Hindlimb muscle (tissue), 1 donor: ENCODE measurements around the gene CD274. TPM values are rescaled to one million over a fixed set of nuclear protein-coding genes. Genes with fewer than 3 reads are reported as not detected.

Source experiments
- DNase-seq: peaks from one replicate; pipeline ENCODE4 v3.0.0-alpha.2; 2013
- polyA plus RNA-seq: library from polyadenylated mRNA; unstranded; fragments of 120-200 nt; gene quantifications from one replicate; pipeline ENCODE4 v1.2.1, GENCODE V29; 2013; ENCODE audit not compliant: insufficient read length

Gene CD274
- polyA plus RNA-seq, 1 donor: 1.5 TPM

DNA sequence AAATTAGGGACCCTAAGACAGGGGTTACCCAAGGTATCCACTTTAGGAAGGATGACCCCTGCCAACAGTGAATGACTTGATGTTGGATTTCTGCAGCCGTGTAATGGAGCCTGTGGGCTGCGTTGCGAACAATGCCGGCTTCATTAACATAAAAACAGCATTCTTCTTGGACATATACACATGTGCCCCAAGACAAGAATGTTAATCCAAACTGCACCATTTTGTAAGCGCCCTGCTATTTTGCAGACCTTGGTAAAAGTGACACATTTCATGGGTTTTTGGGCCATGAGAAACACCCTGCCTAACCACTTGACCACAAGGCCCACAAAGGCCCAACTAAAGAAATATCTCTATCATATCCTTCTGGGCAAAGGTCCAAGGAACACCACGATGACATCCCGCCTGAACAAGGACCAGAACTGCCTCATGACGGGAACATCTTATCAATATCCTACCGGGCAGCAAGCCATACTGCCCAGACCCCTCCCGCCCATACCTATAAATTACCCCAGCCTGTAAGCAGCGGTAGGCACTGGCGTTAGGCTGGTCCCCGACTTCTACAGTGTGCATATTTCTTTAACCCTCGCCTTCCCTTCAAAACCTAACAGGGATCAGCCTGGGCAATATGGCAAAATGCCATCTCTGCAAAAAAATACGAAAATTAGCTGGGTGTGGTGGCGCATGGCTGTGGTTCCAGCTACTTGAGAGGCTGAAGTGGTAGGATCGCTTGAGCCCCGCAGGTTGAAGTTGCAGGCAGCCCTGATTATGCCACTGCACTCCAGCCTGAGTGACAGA, 50.3 kb downstream of the CD274 start:
- DNase-seq: no peak

DNA sequence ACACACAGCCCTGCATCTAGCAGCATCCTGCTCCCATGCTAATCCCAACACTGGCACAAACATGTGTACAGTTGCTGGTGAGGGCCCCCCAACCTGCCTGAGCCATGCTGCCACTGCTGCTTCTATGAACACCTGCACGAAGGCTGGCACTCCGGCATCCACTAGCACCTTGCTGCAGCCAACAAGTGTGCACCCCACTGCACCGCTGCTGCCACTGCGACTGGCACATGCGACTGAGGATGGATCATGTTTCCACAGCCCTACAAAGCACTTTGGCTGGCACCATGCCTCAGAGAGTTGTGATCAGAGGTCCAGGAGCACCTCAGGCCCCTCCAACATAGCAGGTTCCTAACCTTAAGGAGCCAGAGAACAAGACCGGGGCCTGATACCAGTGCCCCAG, 52.2 kb downstream of the CD274 start:
- no peak for DNase-seq

DNA sequence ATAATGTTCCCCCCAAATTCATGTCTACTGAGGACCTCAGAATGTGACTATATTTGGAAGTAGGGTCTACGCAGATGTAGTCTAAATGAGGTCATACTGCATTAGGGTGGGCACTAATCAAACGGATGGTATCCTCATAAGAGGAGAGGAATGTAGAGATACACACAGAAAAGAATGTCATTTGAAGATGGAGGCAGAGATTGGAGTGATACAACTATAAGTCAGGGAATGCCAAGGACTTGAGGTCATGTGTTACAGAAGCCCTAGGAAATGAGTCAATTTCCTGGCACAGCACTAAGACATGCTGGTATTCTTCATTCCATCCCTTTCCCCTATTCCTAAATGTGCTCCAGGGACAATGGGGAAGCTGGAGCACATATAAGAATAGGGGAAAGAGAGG, 59.2 kb downstream of the CD274 start:
- DNase-seq: no peak

DNA sequence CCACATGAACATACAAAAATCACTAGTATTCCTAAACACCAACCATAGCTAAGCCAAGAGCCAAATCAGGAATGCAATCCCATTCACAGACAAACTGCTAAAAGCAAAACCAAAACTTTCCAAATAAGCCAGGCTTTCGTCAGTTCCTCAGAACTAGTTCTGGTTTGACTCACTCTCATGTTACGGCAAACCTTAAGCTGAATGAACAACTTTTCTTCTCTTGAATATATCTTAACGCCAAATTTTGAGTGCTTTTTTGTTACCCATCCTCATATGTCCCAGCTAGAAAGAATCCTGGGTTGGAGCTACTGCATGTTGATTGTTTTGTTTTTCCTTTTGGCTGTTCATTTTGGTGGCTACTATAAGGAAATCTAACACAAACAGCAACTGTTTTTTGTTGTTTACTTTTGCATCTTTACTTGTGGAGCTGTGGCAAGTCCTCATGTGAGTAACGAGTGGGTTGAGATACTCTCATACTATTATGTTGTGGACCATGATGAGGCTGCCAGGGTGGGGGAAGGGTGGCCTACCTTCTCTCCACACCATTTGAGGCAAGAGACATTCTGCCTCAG, 60.1 kb downstream of the CD274 start, which contains the start of gene PDCD1LG2:
PDCD1LG2 (plus strand) TSS at position 172 of the 572 bp plus-strand sequence. CDS start 12,016 bp downstream, outside the sequence.
- DNase-seq: no peak

DNA sequence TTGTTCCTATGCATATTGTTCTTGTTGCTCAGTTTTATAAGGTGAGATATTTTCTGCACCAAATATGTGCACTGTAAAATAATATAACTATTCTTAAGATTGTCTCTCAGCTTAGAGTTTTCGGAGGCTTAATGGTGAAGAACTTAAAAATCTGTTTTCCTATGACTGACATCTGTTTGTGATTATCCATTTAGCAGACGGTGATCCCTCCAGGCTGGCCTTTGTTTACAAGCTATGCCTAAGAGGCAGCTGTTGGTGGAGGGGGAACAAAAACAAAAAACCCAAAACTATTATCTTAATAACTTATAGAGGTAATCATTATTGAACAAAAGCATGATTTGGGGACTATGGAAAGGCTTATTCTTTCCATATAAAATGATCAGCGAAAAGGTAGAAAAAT, 60.6 kb downstream of the CD274 start:
- no peak for DNase-seq

DNA sequence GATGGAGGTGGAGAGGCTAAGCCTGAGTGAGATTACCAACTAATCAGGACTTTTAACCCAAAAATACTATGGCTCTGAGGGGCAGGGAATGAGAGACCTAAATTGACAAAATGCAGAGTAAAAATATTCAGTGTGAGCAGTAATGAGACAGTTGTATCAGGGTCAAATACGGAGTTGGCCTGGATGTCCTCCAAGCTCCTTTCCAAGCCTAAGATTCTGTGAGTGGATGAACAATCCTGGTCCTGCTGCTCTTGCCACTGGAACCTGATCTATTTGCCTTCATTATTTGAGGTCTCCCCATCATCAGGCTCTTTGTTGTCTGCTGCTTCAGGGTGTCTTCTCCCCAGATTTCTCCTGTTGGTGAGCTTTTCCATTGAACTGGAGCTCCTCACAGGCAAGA, 61.1 kb downstream of the CD274 start:
- DNase-seq: no peak

DNA sequence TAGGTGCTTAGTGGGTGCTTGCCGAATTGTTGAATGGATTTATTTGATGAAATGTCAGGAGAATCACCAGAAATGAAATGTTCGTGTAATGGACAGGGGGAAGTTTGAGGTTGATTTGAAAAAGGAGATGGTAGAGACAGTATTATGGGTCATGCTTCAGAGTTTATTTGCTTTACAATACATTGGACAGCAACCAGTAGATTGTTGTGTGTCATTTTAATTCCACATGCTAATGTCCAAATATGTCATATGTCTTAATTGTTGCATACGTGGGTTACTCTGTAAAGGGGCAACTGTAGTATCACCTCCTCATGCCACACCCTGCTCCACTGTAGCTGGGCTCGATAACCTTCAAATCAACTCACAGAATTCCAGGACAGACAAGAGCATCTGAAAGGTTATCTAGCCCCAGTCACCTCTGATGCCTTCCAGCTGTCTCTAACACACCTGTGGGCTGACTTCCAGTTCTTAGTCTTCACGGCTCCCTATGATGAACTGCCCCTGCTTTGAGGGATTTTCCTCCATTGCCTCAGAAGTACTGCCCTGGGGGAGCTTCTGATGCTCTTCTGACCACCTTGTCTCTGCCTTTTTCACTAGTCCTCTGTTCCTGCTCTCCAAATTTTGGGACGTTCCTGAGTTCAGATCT, 61.7 kb downstream of the CD274 start:
- DNase-seq: no peak

DNA sequence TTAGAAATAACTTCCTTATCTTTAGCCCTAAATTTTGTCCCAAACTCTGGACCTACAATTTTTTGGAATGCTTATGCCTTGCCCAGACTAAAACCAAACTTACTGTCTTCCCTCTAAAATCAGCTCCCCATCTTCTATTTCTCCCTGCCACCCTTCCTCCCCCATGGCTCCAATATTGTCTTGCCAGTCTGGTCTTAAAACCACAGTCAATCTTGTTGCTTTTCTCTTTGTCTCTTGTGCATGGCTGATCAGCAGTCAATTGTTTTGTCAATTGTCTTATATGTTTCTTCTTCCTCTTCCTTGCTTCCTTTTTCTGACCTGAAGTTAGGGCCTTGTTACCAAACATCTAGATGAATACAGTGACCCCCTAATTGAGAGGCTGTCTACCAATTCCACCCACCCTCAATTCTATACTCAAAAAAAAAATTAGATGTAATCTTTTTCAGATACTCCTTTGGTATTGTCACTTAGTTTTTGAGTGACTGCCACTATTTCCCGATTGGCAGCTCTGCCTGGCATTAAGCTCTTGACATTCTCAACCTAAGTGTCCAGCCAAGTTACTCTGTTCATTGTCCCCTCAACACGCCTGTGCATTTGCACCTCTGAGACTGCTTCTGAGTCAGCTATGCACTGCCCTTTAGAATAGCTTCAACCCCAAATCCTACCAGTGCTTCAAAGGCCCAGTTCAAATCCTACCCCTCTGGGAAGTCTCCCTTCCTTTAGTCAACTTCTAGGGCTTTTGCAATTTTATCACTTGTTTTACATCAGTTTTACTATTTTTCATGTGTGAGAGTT, 62.5 kb downstream of the CD274 start:
- no peak for DNase-seq

DNA sequence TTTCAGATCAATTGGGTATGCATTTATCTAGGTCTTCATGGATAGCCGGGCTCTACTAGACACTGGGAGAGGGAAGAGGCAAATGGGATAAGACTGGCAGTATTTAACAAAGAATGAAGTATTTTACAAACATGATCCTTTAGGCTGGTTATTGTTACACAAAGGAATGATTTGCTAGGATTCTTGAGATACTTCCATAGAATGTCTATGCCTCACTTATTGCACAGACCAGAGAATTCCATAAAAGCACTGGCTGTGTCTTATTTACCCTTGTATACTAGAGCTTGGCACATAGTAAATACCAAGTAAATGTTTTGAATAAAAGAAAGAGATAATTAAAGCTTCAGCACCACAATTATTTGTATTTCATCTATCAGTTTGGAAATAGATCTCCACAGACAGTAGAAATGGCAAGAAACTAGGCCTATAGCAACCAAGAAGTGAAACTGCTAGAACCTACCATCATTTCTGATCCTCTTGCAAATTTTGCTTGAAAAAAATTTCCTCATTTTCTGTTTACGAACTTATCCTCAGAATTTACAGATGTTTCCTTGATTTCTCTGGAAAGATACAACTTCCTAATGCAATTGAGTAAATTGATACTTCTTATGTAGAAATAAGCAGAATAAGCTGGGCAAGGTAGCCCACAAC, 63.7 kb downstream of the CD274 start:
- DNase-seq: no peak

DNA sequence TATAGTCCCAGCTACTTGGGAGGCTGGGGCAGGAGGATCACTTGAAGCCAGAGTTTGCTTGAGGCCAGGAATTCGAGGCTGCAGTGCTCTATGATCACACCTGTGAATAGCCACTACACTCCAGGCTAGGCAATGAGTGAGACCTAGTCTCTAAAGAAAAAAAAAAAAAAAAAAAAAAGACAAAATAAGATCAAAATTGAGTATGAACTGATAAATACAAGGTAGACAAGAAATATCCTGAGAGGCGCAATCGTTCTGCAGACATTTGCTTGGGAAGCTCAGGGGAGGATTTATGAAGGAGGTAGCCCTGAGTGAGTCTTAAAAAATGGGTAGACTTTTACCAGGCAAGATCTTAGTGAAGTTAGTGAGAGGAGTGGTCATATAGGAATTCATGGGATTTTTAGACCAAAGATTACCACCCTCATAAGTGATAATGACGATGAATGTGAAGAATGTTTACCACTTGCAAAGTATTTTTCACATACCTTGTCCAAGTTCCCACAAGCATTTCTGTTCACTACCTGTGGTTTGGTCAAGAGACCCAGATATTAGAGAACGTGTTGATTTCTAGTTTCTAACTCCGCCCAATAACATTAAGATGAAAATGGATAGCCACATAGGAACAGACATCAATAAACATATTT, 64.4 kb downstream of the CD274 start:
- DNase-seq: no peak

DNA sequence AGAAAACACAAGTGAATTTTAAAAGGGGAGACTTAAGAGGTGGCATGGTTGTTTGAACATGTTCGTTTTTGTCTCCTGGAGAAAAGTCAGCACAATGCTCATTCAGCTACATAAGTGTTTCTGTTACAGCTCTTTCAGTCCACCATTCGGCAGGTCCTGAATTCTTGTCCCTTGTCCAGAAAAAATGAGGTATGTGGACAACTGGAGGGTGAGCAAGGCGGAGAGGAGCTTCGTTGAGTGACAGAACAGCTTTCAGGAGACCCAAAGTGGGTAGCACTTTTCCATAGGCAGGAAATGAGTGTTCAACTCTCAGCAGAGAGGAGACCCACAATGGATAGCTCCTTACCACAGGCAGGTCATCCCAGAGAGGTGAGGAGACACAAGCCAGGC, 64.9 kb downstream of the CD274 start:
- no peak for DNase-seq

DNA sequence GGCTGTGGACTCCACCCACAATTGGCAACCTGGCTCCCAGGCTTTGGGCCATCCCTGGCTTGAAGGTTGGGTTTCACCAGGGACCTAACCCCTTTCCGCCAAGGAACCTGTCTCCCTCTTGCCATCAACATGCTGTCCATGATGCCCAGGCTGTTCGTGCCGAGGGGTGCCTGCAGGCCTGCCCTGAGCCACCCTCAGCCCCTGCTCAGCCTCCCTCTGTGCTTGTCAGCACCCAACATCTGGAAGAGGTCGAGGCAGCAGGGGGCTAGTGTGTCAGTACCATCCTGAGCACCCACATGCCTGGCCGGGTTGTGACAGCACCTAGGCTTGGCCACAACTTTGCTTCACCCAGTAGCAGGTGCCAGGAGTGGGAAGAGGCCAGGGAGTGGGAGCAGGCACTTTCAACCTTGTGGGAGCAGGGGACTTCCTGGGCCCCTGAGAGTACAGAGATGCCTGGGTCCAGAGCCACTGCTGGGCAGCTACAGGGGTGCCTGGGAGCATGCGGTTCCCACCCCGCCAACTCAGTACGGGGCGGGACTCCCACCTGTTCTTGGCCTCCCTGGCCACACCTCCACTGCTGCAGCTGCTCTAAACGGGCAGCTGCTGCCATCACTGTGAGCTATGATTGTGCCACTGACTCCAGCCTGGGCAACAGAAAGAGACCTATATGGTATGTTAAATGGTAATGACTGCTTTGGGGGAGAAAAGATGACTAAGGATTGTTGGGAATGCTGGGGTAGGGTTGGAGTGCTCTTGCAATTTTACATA, 66.3 kb downstream of the CD274 start:
- DNase-seq: no peak

DNA sequence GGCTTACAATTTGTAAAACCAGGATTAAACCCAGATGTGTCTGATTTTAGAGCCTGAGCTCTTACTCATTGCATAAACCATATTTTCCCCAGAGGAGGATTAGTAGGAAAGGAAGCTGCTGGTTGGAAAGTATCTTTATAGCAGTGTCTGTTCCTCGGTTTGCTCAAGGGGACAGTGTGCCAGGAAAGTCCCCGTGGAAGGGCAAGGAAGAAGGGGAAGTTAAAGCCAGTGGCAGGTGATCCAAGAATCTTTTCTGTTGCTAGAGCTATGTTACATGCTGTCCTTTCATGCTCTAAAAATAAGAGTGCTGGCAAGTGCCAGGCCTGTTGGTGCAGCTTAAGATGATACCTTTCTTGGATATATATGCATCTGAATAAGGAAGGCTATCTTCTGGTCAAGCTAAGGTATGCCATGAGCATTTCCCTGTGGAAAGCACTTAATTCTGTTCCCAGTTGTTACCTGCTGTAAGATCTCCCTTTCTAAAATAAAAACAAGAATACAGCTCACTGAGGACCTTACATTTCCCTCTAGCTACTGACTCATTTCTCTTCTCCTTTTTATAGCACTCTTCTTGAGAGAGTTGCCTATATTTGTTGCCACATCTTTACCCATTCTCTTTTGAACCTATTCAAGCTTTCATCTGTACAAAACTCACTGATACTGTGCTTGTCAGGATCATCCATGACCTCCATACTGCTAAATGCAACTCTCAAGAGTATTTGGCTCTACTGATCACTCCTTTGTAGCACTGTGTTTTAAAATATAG, 68.0 kb downstream of the CD274 start:
- DNase-seq: no peak

DNA sequence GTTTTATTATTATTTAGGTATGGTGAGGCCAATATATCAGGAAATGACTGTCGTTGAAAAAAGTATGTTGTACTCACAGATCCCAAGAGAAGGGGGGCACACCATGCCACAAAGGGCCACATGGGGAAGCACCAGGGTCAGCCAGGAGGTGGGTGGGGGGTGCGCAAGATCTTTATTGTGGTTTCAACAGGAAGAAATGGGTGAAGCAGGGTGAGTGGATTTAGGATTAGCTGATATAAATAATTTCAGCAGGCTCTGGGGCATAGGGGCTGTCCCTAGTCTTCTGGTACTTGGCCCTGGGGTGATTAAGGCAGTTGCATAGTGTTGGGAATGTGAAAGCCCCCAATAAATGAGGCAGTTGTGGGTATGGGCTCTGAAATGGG, 68.6 kb downstream of the CD274 start:
- no peak for DNase-seq

Other genes starting within 250 kb of the CD274 start
- not detected for gene INSL4, start 219.1 kb upstream of the CD274 start, polyA plus RNA-seq
- gene RLN2, start 145.8 kb upstream of the CD274 start, polyA plus RNA-seq: 0.61 TPM
- 0.48 TPM for gene RLN1, start 110.7 kb upstream of the CD274 start, polyA plus RNA-seq
- gene PLGRKT, start 12.6 kb upstream of the CD274 start, polyA plus RNA-seq: 31.4 TPM
- 1.5 TPM for gene PDCD1LG2, start 60.0 kb downstream of the CD274 start, polyA plus RNA-seq
- gene RIC1, start 178.6 kb downstream of the CD274 start, polyA plus RNA-seq: 15.2 TPM